K562 treated with DMSO at 1 percent for 24 hours (cell line): ENCODE data around the gene TERB2. TPM values are rescaled to one million over a fixed set of nuclear protein-coding genes. Genes with fewer than 3 reads are reported as not detected.

ENCODE experiments used
- total RNA-seq: library from RNA; unstranded; fragments of 300-600 nt; gene quantifications from 2 replicates; pipeline ENCODE4 v1.2.3, GENCODE V29; 2022; ENCODE audit warnings: low read depth; ENCODE audit not compliant: insufficient read depth

Gene TERB2
- total RNA-seq = not detected in 2 replicates

GRCh38 chr15:44956388-44956787, at the start of gene TERB2:
TERB2 (plus strand) TSS chr15:44956687; CDS start chr15:44956719, 32 bp downstream.

GRCh38 chr15:45022871-45023658, 66.6 kb downstream of the TERB2 start, which contains the start of gene SORD:
SORD (plus strand) TSS chr15:45023195; CDS start chr15:45023284, 89 bp downstream.

Other genes starting within 250 kb of the TERB2 start
- gene PATL2, start 245.4 kb upstream of the TERB2 start, total RNA-seq = 2.1 and 2.8 TPM in 2 replicates
- 1,112 and 1,265 TPM in 2 replicates for gene B2M, start 245.2 kb upstream of the TERB2 start, total RNA-seq
- 8.8 and 10.3 TPM in 2 replicates for gene TRIM69, start 220.2 kb upstream of the TERB2 start, total RNA-seq
- gene SORD, start 66.5 kb downstream of the TERB2 start, total RNA-seq = 33.1 and 33.2 TPM in 2 replicates
- not detected in 2 replicates for gene DUOX2, start 157.5 kb downstream of the TERB2 start, total RNA-seq
- not detected in 2 replicates for gene DUOXA2, start 157.6 kb downstream of the TERB2 start, total RNA-seq
- gene DUOXA1, start 173.2 kb downstream of the TERB2 start, total RNA-seq = not detected in 2 replicates
- gene DUOX1, start 173.3 kb downstream of the TERB2 start, total RNA-seq = 0.23 and 0.70 TPM in 2 replicates
- 2.6 and 2.8 TPM in 2 replicates for gene SHF, start 231.3 kb downstream of the TERB2 start, total RNA-seq